Measurements from ENCODE around the gene LAMB4. TPM values are rescaled to one million over a fixed set of nuclear protein-coding genes. Genes with fewer than 3 reads are reported as not detected.

Gene LAMB4
- total and polyA plus RNA-seq, 4 experiments from 2014 or later, result not detected

- no peak overlapping the region for H3K4me3 ChIP-seq (ENCODE audit: low read length in 2 of 2)
Measured at GRCh38 chr7:108090791-108091460, 39.2 kb downstream of the LAMB4 start.

GRCh38 chr7:108089381-108089780, 40.8 kb downstream of the LAMB4 start:
- POLR2A ChIA-PET (ENCODE audit: partially characterized antibody), result no interaction called here
- Histone ChIP-seq H3K4me3 (ENCODE audit: low read length in 2 of 2) (no peak overlapping the region), H3K9me3 (ENCODE audit: control insufficient read depth in 1 of 2, low read length in 2 of 2) (no peaks in the 10 kb centered on the region), H3K36me3 (ENCODE audit: insufficient read depth, low read length) (no peaks in the 10 kb centered on the region), H3K27me3 (ENCODE audit: insufficient read depth, low read length) (no peaks in the 10 kb centered on the region), H3K27ac (ENCODE audit: low read depth, low read length) (no peak overlapping the region), H3K4me1 (ENCODE audit: insufficient read depth, low read length) (no peaks in the 10 kb centered on the region)
- no peak overlapping the region for H3K4me3 Mint-ChIP-seq
- H3K27me3 Mint-ChIP-seq, result peaks cover 0 to 2% of the 10 kb centered on the region in 2 donors
- CTCF ChIA-PET (ENCODE audit: partially characterized antibody), result no interaction called here
- no peak overlapping the region for H3K27ac Mint-ChIP-seq
- no peak for DNase-seq
- no peaks in the 10 kb centered on the region for H3K9me3 Mint-ChIP-seq
- H3K4me1 Mint-ChIP-seq, result no peaks in the 10 kb centered on the region
- H3K36me3 Mint-ChIP-seq, result no peaks in the 10 kb centered on the region
- intact Hi-C loops (cut with micrococcal nuclease), result no loop called here

More at GRCh38 chr7:108090791-108091460, 39.2 kb downstream of the LAMB4 start:
- ChIA-PET POLR2A (ENCODE audit: partially characterized antibody) (no interaction called here), CTCF (ENCODE audit: partially characterized antibody) (no interaction called here)
- H3K4me1 ChIP-seq (ENCODE audit: insufficient read depth, low read length), result no peaks in the 10 kb centered on the region
- H3K27ac Mint-ChIP-seq, result no peak overlapping the region
- H3K36me3 ChIP-seq (ENCODE audit: insufficient read depth, low read length), result no peaks in the 10 kb centered on the region
- no peaks in the 10 kb centered on the region for H3K27me3 ChIP-seq (ENCODE audit: insufficient read depth, low read length)
- no peaks in the 10 kb centered on the region for H3K4me1 Mint-ChIP-seq
- DNase-seq, result no peak
- intact Hi-C loops (cut with micrococcal nuclease), result no loop called here
- no peak overlapping the region for H3K4me3 Mint-ChIP-seq
- H3K36me3 Mint-ChIP-seq, result no peaks in the 10 kb centered on the region
- peaks cover 0 to 2% of the 10 kb centered on the region in 2 donors for H3K27me3 Mint-ChIP-seq
- no peaks in the 10 kb centered on the region for H3K9me3 ChIP-seq (ENCODE audit: control insufficient read depth in 1 of 2, low read length in 2 of 2)
- no peak overlapping the region for H3K27ac ChIP-seq (ENCODE audit: low read depth, low read length)
- no peaks in the 10 kb centered on the region for H3K9me3 Mint-ChIP-seq

GRCh38 chr7:108088729-108089128, 41.4 kb downstream of the LAMB4 start:
- POLR2A ChIA-PET (ENCODE audit: partially characterized antibody), result no interaction called here
- H3K36me3 ChIP-seq (ENCODE audit: insufficient read depth, low read length), result no peaks in the 10 kb centered on the region
- no peaks in the 10 kb centered on the region for H3K4me1 ChIP-seq (ENCODE audit: insufficient read depth, low read length)
- no peak for DNase-seq
- Mint-ChIP-seq H3K27ac (no peak overlapping the region), H3K9me3 (no peaks in the 10 kb centered on the region), H3K36me3 (no peaks in the 10 kb centered on the region), H3K27me3 (no peaks in the 10 kb centered on the region), H3K4me3 (no peak overlapping the region), H3K4me1 (no peaks in the 10 kb centered on the region)
- no peak overlapping the region for H3K27ac ChIP-seq (ENCODE audit: low read depth, low read length)
- no peak overlapping the region for H3K4me3 ChIP-seq (ENCODE audit: low read length in 2 of 2)
- CTCF ChIA-PET (ENCODE audit: partially characterized antibody), result no interaction called here
- H3K27me3 ChIP-seq (ENCODE audit: insufficient read depth, low read length), result no peaks in the 10 kb centered on the region
- intact Hi-C loops (cut with micrococcal nuclease), result no loop called here
- H3K9me3 ChIP-seq (ENCODE audit: control insufficient read depth in 1 of 2, low read length in 2 of 2), result no peaks in the 10 kb centered on the region

GRCh38 chr7:108087778-108088177, 42.4 kb downstream of the LAMB4 start:
- Mint-ChIP-seq H3K36me3 (no peaks in the 10 kb centered on the region), H3K9me3 (no peaks in the 10 kb centered on the region), H3K27ac (no peak overlapping the region), H3K4me1 (no peaks in the 10 kb centered on the region), H3K27me3 (no peaks in the 10 kb centered on the region), H3K4me3 (no peak overlapping the region)
- no peak for DNase-seq
- ChIA-PET POLR2A (ENCODE audit: partially characterized antibody) (no interaction called here), CTCF (ENCODE audit: partially characterized antibody) (no interaction called here)
- H3K36me3 ChIP-seq (ENCODE audit: insufficient read depth, low read length), result no peaks in the 10 kb centered on the region
- H3K9me3 ChIP-seq (ENCODE audit: control insufficient read depth in 1 of 2, low read length in 2 of 2), result no peaks in the 10 kb centered on the region
- no peaks in the 10 kb centered on the region for H3K27me3 ChIP-seq (ENCODE audit: insufficient read depth, low read length)
- no peak overlapping the region for H3K27ac ChIP-seq (ENCODE audit: low read depth, low read length)
- H3K4me1 ChIP-seq (ENCODE audit: insufficient read depth, low read length), result no peaks in the 10 kb centered on the region
- intact Hi-C loops (cut with micrococcal nuclease), result no loop called here
- H3K4me3 ChIP-seq (ENCODE audit: low read length in 2 of 2), result no peak overlapping the region

GRCh38 chr7:108086962-108087361, 43.2 kb downstream of the LAMB4 start:
- ChIA-PET CTCF (ENCODE audit: partially characterized antibody) (no interaction called here), POLR2A (ENCODE audit: partially characterized antibody) (no interaction called here)
- DNase-seq, result no peak
- no peak overlapping the region for H3K27ac ChIP-seq (ENCODE audit: low read depth, low read length)
- H3K4me1 ChIP-seq (ENCODE audit: insufficient read depth, low read length), result no peaks in the 10 kb centered on the region
- H3K4me1 Mint-ChIP-seq, result no peaks in the 10 kb centered on the region
- H3K27me3 ChIP-seq (ENCODE audit: insufficient read depth, low read length), result no peaks in the 10 kb centered on the region
- no peak overlapping the region for H3K4me3 ChIP-seq (ENCODE audit: low read length in 2 of 2)
- no peak overlapping the region for H3K4me3 Mint-ChIP-seq
- intact Hi-C loops (cut with micrococcal nuclease), result no loop called here
- H3K9me3 ChIP-seq (ENCODE audit: control insufficient read depth in 1 of 2, low read length in 2 of 2), result no peaks in the 10 kb centered on the region
- H3K36me3 Mint-ChIP-seq, result no peaks in the 10 kb centered on the region
- no peaks in the 10 kb centered on the region for H3K9me3 Mint-ChIP-seq
- H3K27ac Mint-ChIP-seq, result no peak overlapping the region
- H3K36me3 ChIP-seq (ENCODE audit: insufficient read depth, low read length), result no peaks in the 10 kb centered on the region
- H3K27me3 Mint-ChIP-seq, result no peaks in the 10 kb centered on the region

- Mint-ChIP-seq H3K9me3 (peaks cover 0 to 3% (median 2%) of the 10 kb centered on the region in 8 donors), H3K36me3 (no peaks in the 10 kb centered on the region), H3K27me3 (no peaks in the 10 kb centered on the region), H3K27ac (no peak overlapping the region), H3K4me3 (no peak overlapping the region), H3K4me1 (no peaks in the 10 kb centered on the region)
- ChIA-PET CTCF (ENCODE audit: partially characterized antibody) (no interaction called here), POLR2A (ENCODE audit: partially characterized antibody) (no interaction called here)
- H3K9me3 ChIP-seq (ENCODE audit: control insufficient read depth in 1 of 2, low read length in 2 of 2), result no peaks in the 10 kb centered on the region
- H3K4me1 ChIP-seq (ENCODE audit: insufficient read depth, low read length), result no peaks in the 10 kb centered on the region
- H3K4me3 ChIP-seq (ENCODE audit: low read length in 2 of 2), result no peak overlapping the region
- no peak for DNase-seq
- H3K36me3 ChIP-seq (ENCODE audit: insufficient read depth, low read length), result no peaks in the 10 kb centered on the region
- no peaks in the 10 kb centered on the region for H3K27me3 ChIP-seq (ENCODE audit: insufficient read depth, low read length)
- intact Hi-C loops (cut with micrococcal nuclease), result no loop called here
- no peak overlapping the region for H3K27ac ChIP-seq (ENCODE audit: low read depth, low read length)
Measured at GRCh38 chr7:108086546-108086945, 43.6 kb downstream of the LAMB4 start.

- Histone ChIP-seq H3K27ac (ENCODE audit: low read depth, low read length) (no peak overlapping the region), H3K4me1 (ENCODE audit: insufficient read depth, low read length) (no peaks in the 10 kb centered on the region), H3K36me3 (ENCODE audit: insufficient read depth, low read length) (no peaks in the 10 kb centered on the region), H3K27me3 (ENCODE audit: insufficient read depth, low read length) (no peaks in the 10 kb centered on the region), H3K9me3 (ENCODE audit: control insufficient read depth in 1 of 2, low read length in 2 of 2) (no peaks in the 10 kb centered on the region), H3K4me3 (ENCODE audit: low read length in 2 of 2) (no peak overlapping the region)
- Mint-ChIP-seq H3K27ac (no peak overlapping the region), H3K9me3 (peaks cover 2 to 7% (median 6%) of the 10 kb centered on the region in 8 donors), H3K27me3 (peaks cover 0 to 1% of the 10 kb centered on the region in 2 donors), H3K4me1 (no peaks in the 10 kb centered on the region), H3K36me3 (no peaks in the 10 kb centered on the region), H3K4me3 (no peak overlapping the region)
- intact Hi-C loops (cut with micrococcal nuclease), result no loop called here
- DNase-seq, result no peak
- ChIA-PET POLR2A (ENCODE audit: partially characterized antibody) (no interaction called here), CTCF (ENCODE audit: partially characterized antibody) (no interaction called here)
Measured at GRCh38 chr7:108083980-108084379, 46.2 kb downstream of the LAMB4 start.

All from CD4-positive, alpha-beta memory T cell (primary cell).